ENCODE data around the gene JUP. TPM values are rescaled to one million over a fixed set of nuclear protein-coding genes. Genes with fewer than 3 reads are reported as not detected.

The JUP gene
- total RNA-seq, 1 donor from 2014 or later: 28.5 TPM

- no peaks in the 10 kb centered on the region for H3K9me3 Mint-ChIP-seq
- H3K27ac ChIP-seq: peak overlapping the region; percentile 95
- H3K9me3 ChIP-seq (ENCODE audit: low read depth): no peaks in the 10 kb centered on the region
- H3K36me3 ChIP-seq: no peaks in the 10 kb centered on the region
- peak overlapping the region; percentile 71 for H3K4me3 Mint-ChIP-seq
- H3K4me2 ChIP-seq: peak overlapping the region; percentile 75
- peak overlapping the region; percentile 25 for H3K4me3 ChIP-seq
- H3K79me2 ChIP-seq (ENCODE audit: low read depth): peaks cover 77% of the 10 kb centered on the region
- peaks cover 82% of the 10 kb centered on the region for H4K20me1 ChIP-seq (ENCODE audit: low read depth)
- no peaks in the 10 kb centered on the region for H3K27me3 ChIP-seq
- no peak for TF ChIP-seq EZH2phosphoT487 (IDR thresholded peaks at IDR 0.05)
- TF ChIP-seq EZH2 (IDR thresholded peaks at IDR 0.05): no peak
- no peak for TF ChIP-seq CTCF (IDR thresholded peaks at IDR 0.05)
- no peak overlapping the region for H2AFZ ChIP-seq (replicated peaks)
- no peaks in the 10 kb centered on the region for H3K36me3 Mint-ChIP-seq
- peaks cover 6% of the 10 kb centered on the region for H3K27me3 Mint-ChIP-seq (ENCODE audit: insufficient read depth, low read depth)
- H3K4me1 Mint-ChIP-seq: peaks cover 43% of the 10 kb centered on the region
- no peak overlapping the region for H3K27ac Mint-ChIP-seq
- DNase-seq (ENCODE audit: low spot score): peak; percentile 84
- peaks cover 49% of the 10 kb centered on the region for H3K4me1 ChIP-seq
- peaks cover 41% of the 10 kb centered on the region for H3F3A ChIP-seq (ENCODE audit: low read depth)
- H3K9ac ChIP-seq: no peak overlapping the region
Observed at GRCh38 chr17:41775394-41776226, 10.9 kb downstream of the JUP start.

GRCh38 chr17:41773731-41774193, 12.7 kb downstream of the JUP start:
- peaks cover 58% of the 10 kb centered on the region for H3K79me2 ChIP-seq (ENCODE audit: low read depth)
- H3K4me1 ChIP-seq: peaks cover 49% of the 10 kb centered on the region
- Mint-ChIP-seq H3K27me3 (ENCODE audit: insufficient read depth, low read depth) (peaks cover 5% of the 10 kb centered on the region), H3K4me3 (no peak overlapping the region), H3K9me3 (no peaks in the 10 kb centered on the region), H3K36me3 (peaks cover 5% of the 10 kb centered on the region), H3K4me1 (peaks cover 43% of the 10 kb centered on the region), H3K27ac (no peak overlapping the region)
- H3K9ac ChIP-seq: no peak overlapping the region
- H3K27me3 ChIP-seq: no peaks in the 10 kb centered on the region
- H3F3A ChIP-seq (ENCODE audit: low read depth): peaks cover 41% of the 10 kb centered on the region
- peak overlapping the region; percentile 21 for H3K4me2 ChIP-seq
- H3K36me3 ChIP-seq: no peaks in the 10 kb centered on the region
- TF ChIP-seq CTCF (IDR thresholded peaks at IDR 0.05) (no peak), EZH2 (IDR thresholded peaks at IDR 0.05) (no peak), EZH2phosphoT487 (IDR thresholded peaks at IDR 0.05) (no peak)
- no peak for DNase-seq (ENCODE audit: low spot score)
- peaks cover 73% of the 10 kb centered on the region for H4K20me1 ChIP-seq (ENCODE audit: low read depth)
- no peak overlapping the region for H2AFZ ChIP-seq (replicated peaks)
- H3K4me3 ChIP-seq: no peak overlapping the region
- H3K27ac ChIP-seq: peak overlapping the region; percentile 50
- H3K9me3 ChIP-seq (ENCODE audit: low read depth): no peaks in the 10 kb centered on the region

- H3K36me3 ChIP-seq: no peaks in the 10 kb centered on the region
- H3K4me1 ChIP-seq: peaks cover 47% of the 10 kb centered on the region
- no peak overlapping the region for H3K4me3 ChIP-seq
- H3K4me3 Mint-ChIP-seq: no peak overlapping the region
- H3K27ac ChIP-seq: peak overlapping the region; percentile 50
- H2AFZ ChIP-seq (replicated peaks): no peak overlapping the region
- H3K9me3 ChIP-seq (ENCODE audit: low read depth): no peaks in the 10 kb centered on the region
- H3K27me3 ChIP-seq: no peaks in the 10 kb centered on the region
- peaks cover 55% of the 10 kb centered on the region for H3K79me2 ChIP-seq (ENCODE audit: low read depth)
- H3F3A ChIP-seq (ENCODE audit: low read depth): peaks cover 38% of the 10 kb centered on the region
- peak; percentile 57 for DNase-seq (ENCODE audit: low spot score)
- no peak overlapping the region for H3K9ac ChIP-seq
- H3K9me3 Mint-ChIP-seq: no peaks in the 10 kb centered on the region
- H3K27me3 Mint-ChIP-seq (ENCODE audit: insufficient read depth, low read depth): peaks cover 2% of the 10 kb centered on the region
- peak overlapping the region; percentile 21 for H3K4me2 ChIP-seq
- peaks cover 8% of the 10 kb centered on the region for H3K36me3 Mint-ChIP-seq
- peaks cover 43% of the 10 kb centered on the region for H3K4me1 Mint-ChIP-seq
- peaks cover 72% of the 10 kb centered on the region for H4K20me1 ChIP-seq (ENCODE audit: low read depth)
- TF ChIP-seq CTCF (IDR thresholded peaks at IDR 0.05) (no peak), EZH2phosphoT487 (IDR thresholded peaks at IDR 0.05) (no peak), EZH2 (IDR thresholded peaks at IDR 0.05) (no peak)
- H3K27ac Mint-ChIP-seq: peak overlapping the region; percentile 57
Observed at GRCh38 chr17:41773190-41773588, 13.3 kb downstream of the JUP start.
